ENCODE measurements around the gene STS.
A peak's percentile ranks its signal among the peaks of the same experiment; 100 is the strongest.
"Not testable (repeated sequence)": the region's sequence is repeated elsewhere in the genome, so short reads cannot be mapped to it uniquely, and the experiment has no call there.

STS gene

GRCh38 chrX:7143076-7143475 lies 4.4 kb upstream of the STS start:
- no peak for DNase-seq (ENCODE audit: low spot score)

GRCh38 chrX:7143941-7144525 lies 3.5 kb upstream of the STS start:
- no peak for DNase-seq (ENCODE audit: low spot score)

- DNase-seq (ENCODE audit: low spot score) = peak; percentile 18
These were observed 2.1 kb upstream of the STS start for GRCh38 chrX:7145454-7145853.

- DNase-seq (ENCODE audit: low spot score) = no peak
These were observed 1.4 kb upstream of the STS start for GRCh38 chrX:7146020-7146702.

GRCh38 chrX:7146703-7147412 lies 654 bp upstream of the STS start:
- DNase-seq (ENCODE audit: low spot score) = no peak

- DNase-seq (ENCODE audit: low spot score) = peak; percentile 78
These were observed 704 bp downstream of the STS start, which contains the start of gene PUDP for GRCh38 chrX:7147978-7148854. Gene PUDP, minus strand, starts transcription at chrX:7148153. Its CDS starts 40 bp downstream, at chrX:7148113.

GRCh38 chrX:7149411-7149810 lies 1.9 kb downstream of the STS start:
- no peak for DNase-seq (ENCODE audit: low spot score)

- no peak for DNase-seq (ENCODE audit: low spot score)
These were observed 5.7 kb downstream of the STS start for GRCh38 chrX:7153231-7153630.

GRCh38 chrX:7154041-7154597 lies 6.6 kb downstream of the STS start:
- no peak for DNase-seq (ENCODE audit: low spot score)

- DNase-seq (ENCODE audit: low spot score) = no peak
These were observed 7.7 kb downstream of the STS start for GRCh38 chrX:7155163-7155562.

- DNase-seq (ENCODE audit: low spot score) = no peak
These were observed 9.4 kb downstream of the STS start for GRCh38 chrX:7156879-7157278.

GRCh38 chrX:7158468-7158990 lies 11.0 kb downstream of the STS start:
- no peak for DNase-seq (ENCODE audit: low spot score)

GRCh38 chrX:7159149-7159861 lies 11.8 kb downstream of the STS start:
- DNase-seq (ENCODE audit: low spot score) = peak; percentile 53

- DNase-seq (ENCODE audit: low spot score) = no peak
These were observed 15.7 kb downstream of the STS start for GRCh38 chrX:7163146-7163677.

GRCh38 chrX:7164174-7164573 lies 16.7 kb downstream of the STS start:
- DNase-seq (ENCODE audit: low spot score) = no peak

GRCh38 chrX:7168371-7168770 lies 20.9 kb downstream of the STS start:
- no peak for DNase-seq (ENCODE audit: low spot score)

GRCh38 chrX:7169627-7170026 lies 22.1 kb downstream of the STS start:
- no peak for DNase-seq (ENCODE audit: low spot score)

GRCh38 chrX:7170898-7171297 lies 23.4 kb downstream of the STS start:
- DNase-seq (ENCODE audit: low spot score) = no peak

GRCh38 chrX:7178859-7179258 lies 31.3 kb downstream of the STS start:
- DNase-seq (ENCODE audit: low spot score) = not testable (repeated sequence)

- no peak for DNase-seq (ENCODE audit: low spot score)
These were observed 31.9 kb downstream of the STS start for GRCh38 chrX:7179446-7179845.

- no peak for DNase-seq (ENCODE audit: low spot score)
These were observed 37.3 kb downstream of the STS start for GRCh38 chrX:7184816-7185215.
